Body of pancreas (tissue), 4 donors: ENCODE results near the gene RCE1.

ENCODE experiments used
- CTCF ChIP-seq, 7 experiments: fragments of 450-650 bp in 4 of 7; fragments of 200-600 bp in 3 of 7; sonication (generic) in 3 of 7; IDR thresholded peaks; one replicate each; pipeline ENCODE4 v1.5.1; 2016 to 2019; ENCODE audit warnings: antibody characterized with exemption in 7 of 7
- POLR2A ChIP-seq, 3 donors: fragments of 450-650 bp; IDR thresholded peaks; one replicate each; pipeline ENCODE4 v1.6.1; 2016; ENCODE audit warnings: antibody characterized with exemption in 3 of 3, mild to moderate bottlenecking in 2 of 3

GRCh38 chr11:66846671-66847091, 3.4 kb downstream of the RCE1 start:
- TF ChIP-seq CTCF (IDR thresholded peaks at IDR 0.05) = no peak
- TF ChIP-seq POLR2A (IDR thresholded peaks at IDR 0.05) = no peak
